Measurements from ENCODE around the gene NEK7.

The NEK7 gene

DNA sequence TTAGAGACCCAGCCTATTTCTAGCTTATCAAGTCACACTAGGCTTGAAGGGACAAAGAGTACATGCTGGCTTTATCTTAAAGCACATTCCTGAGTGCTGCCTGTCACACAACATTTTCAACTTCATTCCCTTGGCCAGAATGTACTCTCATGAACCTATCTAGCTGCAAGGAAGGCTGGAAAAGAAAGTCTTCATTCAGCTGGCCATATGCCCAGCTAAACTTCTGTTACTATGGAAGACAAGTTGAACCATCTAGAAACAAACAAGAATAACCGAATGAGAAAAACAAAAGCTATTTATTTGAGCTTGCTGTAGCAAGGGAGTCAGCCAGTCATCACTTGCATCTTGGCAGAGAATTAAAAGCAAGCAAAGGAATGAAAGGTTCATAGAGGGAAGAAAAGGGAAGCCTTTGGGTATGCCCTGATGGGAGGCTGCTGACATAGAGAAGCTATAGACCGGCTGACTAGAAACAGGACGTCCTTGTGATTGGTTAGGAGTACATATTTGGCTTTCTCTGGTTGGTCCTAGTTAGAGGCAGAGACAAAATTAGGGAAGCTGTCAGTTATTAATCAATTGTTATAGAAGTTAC, 108.4 kb downstream of the NEK7 start:
- Histone ChIP-seq H3K27me3 (ENCODE audit: control insufficient read depth, insufficient read depth, low read length) (no peaks in the 10 kb centered on the region), H3K4me2 (ENCODE audit: low read length) (no peak overlapping the region), H3K4me1 (ENCODE audit: control insufficient read depth, insufficient read depth, low read length) (peaks cover 38% of the 10 kb centered on the region), H3K36me3 (ENCODE audit: insufficient read depth, low read length) (peaks cover 5% of the 10 kb centered on the region), H3K4me3 (ENCODE audit: low read length) (no peak overlapping the region), H3K9me3 (replicated peaks; ENCODE audit: low read length) (no peaks in the 10 kb centered on the region), H3K9ac (ENCODE audit: low read depth, low read length) (no peak overlapping the region)

DNA sequence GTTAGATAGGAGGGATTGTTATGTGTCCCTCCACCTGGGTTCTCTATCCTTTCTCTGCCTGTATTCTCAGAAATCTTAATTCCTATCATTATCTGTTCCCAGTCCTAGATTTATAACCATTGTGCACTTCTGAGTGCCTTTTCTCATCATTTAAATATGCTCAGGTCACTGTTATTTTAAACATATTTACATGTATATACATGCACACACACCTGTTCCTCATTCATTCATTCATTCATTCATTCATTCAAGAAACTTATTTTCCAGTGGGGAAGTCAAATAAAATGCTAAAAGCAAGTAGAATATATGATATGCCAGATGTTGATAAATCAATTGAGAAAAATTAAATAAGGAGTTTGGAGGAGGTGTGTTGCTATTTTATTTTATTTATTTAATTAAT, 110.3 kb downstream of the NEK7 start:
- Histone ChIP-seq H3K27me3 (ENCODE audit: control insufficient read depth, insufficient read depth, low read length) (no peaks in the 10 kb centered on the region), H3K9ac (ENCODE audit: low read depth, low read length) (no peak overlapping the region), H3K4me2 (ENCODE audit: low read length) (no peak overlapping the region), H3K9me3 (replicated peaks; ENCODE audit: low read length) (no peaks in the 10 kb centered on the region), H3K4me1 (ENCODE audit: control insufficient read depth, insufficient read depth, low read length) (peaks cover 35% of the 10 kb centered on the region), H3K4me3 (ENCODE audit: low read length) (no peak overlapping the region), H3K36me3 (ENCODE audit: insufficient read depth, low read length) (peaks cover 5% of the 10 kb centered on the region)

DNA sequence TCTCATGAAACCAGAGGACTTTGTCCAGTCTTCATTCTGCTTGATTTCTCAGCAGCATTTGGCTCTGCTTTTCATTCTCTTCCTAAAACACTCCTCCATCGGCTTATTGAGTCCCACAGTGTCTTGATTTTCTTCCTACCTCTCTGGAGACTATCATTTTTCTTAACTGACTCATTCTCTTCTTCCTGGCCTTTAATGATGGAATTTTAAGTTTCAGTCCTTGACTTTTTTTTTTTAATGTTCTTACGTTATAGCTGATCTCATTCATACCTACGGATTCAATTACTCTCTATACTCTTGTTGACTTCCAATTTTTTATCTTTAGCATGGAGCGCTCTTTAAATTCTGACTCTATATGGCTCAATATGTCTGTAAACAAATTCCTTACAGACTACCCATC, 111.1 kb downstream of the NEK7 start:
- peak overlapping the region; percentile 45 for H3K4me2 ChIP-seq (ENCODE audit: low read length)

GRCh38 chr1:198268784-198269645, 112.2 kb downstream of the NEK7 start:
- Histone ChIP-seq H3K27me3 (ENCODE audit: control insufficient read depth, insufficient read depth, low read length) (no peaks in the 10 kb centered on the region), H3K9me3 (replicated peaks; ENCODE audit: low read length) (no peaks in the 10 kb centered on the region), H3K4me3 (ENCODE audit: low read length) (no peak overlapping the region), H3K9ac (ENCODE audit: low read depth, low read length) (peak overlapping the region; percentile 20), H3K4me1 (ENCODE audit: control insufficient read depth, insufficient read depth, low read length) (peaks cover 54% of the 10 kb centered on the region), H3K36me3 (ENCODE audit: insufficient read depth, low read length) (peaks cover 5% of the 10 kb centered on the region), H3K4me2 (ENCODE audit: low read length) (peak overlapping the region; percentile 6)

More for the DNA sequence above, 111.1 kb downstream of the NEK7 start:
- Histone ChIP-seq H3K36me3 (ENCODE audit: insufficient read depth, low read length) (peaks cover 5% of the 10 kb centered on the region), H3K4me1 (ENCODE audit: control insufficient read depth, insufficient read depth, low read length) (peaks cover 44% of the 10 kb centered on the region), H3K27me3 (ENCODE audit: control insufficient read depth, insufficient read depth, low read length) (no peaks in the 10 kb centered on the region), H3K9ac (ENCODE audit: low read depth, low read length) (peak overlapping the region; percentile 23), H3K4me3 (ENCODE audit: low read length) (no peak overlapping the region), H3K9me3 (replicated peaks; ENCODE audit: low read length) (no peaks in the 10 kb centered on the region)

DNA sequence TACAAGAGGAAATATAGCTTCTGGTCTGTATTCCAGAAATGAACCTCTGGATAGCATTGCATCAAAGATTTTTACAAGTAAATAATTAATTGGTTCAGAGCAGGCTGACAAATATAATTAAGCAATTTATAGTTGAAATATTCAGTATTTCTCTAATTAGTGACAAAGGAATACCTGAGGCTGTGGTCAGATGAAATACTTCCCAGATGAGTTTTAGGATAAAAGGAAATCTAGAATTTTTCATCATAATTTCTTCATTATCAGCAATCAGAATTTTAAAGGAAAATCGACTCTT, 112.8 kb downstream of the NEK7 start:
- Histone ChIP-seq H3K27me3 (ENCODE audit: control insufficient read depth, insufficient read depth, low read length) (no peaks in the 10 kb centered on the region), H3K9me3 (replicated peaks; ENCODE audit: low read length) (no peaks in the 10 kb centered on the region), H3K4me1 (ENCODE audit: control insufficient read depth, insufficient read depth, low read length) (peaks cover 57% of the 10 kb centered on the region), H3K4me3 (ENCODE audit: low read length) (no peak overlapping the region), H3K4me2 (ENCODE audit: low read length) (peak overlapping the region; percentile 6), H3K36me3 (ENCODE audit: insufficient read depth, low read length) (peaks cover 5% of the 10 kb centered on the region), H3K9ac (ENCODE audit: low read depth, low read length) (peak overlapping the region; percentile 9)

- Histone ChIP-seq H3K4me3 (ENCODE audit: low read length) (no peak overlapping the region), H3K4me2 (ENCODE audit: low read length) (no peak overlapping the region), H3K27me3 (ENCODE audit: control insufficient read depth, insufficient read depth, low read length) (no peaks in the 10 kb centered on the region), H3K9ac (ENCODE audit: low read depth, low read length) (no peak overlapping the region), H3K9me3 (replicated peaks; ENCODE audit: low read length) (no peaks in the 10 kb centered on the region), H3K36me3 (ENCODE audit: insufficient read depth, low read length) (peaks cover 4% of the 10 kb centered on the region), H3K4me1 (ENCODE audit: control insufficient read depth, insufficient read depth, low read length) (peaks cover 57% of the 10 kb centered on the region)
These were observed 113.6 kb downstream of the NEK7 start for GRCh38 chr1:198270273-198270828.

DNA sequence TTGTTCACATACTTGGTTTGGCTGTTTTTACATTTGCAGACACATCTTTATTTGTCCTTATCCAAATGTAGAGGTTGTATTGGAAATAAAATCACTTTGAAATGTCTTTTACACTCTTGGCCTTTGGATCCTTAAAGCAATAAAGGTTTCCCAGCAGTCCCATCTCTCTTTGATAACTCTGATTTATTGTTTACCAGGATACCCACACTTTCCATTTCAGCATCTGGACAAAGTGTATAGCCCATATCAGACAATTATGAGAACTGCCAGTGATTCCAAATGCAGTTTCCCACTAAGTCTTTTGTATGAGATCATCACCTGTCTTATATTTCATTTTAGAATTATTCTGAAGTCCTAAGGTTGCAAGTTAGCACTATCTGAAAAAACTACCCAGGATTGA, 114.7 kb downstream of the NEK7 start:
- Histone ChIP-seq H3K27me3 (ENCODE audit: control insufficient read depth, insufficient read depth, low read length) (no peaks in the 10 kb centered on the region), H3K4me1 (ENCODE audit: control insufficient read depth, insufficient read depth, low read length) (peaks cover 57% of the 10 kb centered on the region), H3K4me3 (ENCODE audit: low read length) (no peak overlapping the region), H3K4me2 (ENCODE audit: low read length) (no peak overlapping the region), H3K36me3 (ENCODE audit: insufficient read depth, low read length) (no peaks in the 10 kb centered on the region), H3K9me3 (replicated peaks; ENCODE audit: low read length) (no peaks in the 10 kb centered on the region), H3K9ac (ENCODE audit: low read depth, low read length) (no peak overlapping the region)

DNA sequence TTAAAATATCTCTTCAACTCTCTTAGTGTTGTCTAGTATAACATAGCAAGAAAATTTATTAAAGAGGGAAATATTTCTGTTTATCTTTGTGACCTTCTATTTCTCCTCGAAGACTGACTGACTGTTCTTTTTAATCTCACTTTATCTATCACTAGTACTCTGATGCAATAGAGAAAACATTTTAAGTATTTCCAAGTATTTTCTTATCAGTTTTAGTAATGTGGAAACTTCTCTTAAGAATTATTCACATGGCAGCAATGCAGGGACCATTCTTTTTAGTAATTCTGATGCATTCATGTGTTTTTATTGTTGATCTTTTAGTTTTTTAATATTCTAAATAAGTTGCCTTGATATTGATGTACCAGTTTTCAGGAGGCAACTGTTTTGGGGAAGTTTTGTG, 115.7 kb downstream of the NEK7 start:
- Histone ChIP-seq H3K4me1 (ENCODE audit: control insufficient read depth, insufficient read depth, low read length) (peaks cover 56% of the 10 kb centered on the region), H3K4me2 (ENCODE audit: low read length) (no peak overlapping the region), H3K27me3 (ENCODE audit: control insufficient read depth, insufficient read depth, low read length) (no peaks in the 10 kb centered on the region), H3K36me3 (ENCODE audit: insufficient read depth, low read length) (no peaks in the 10 kb centered on the region), H3K4me3 (ENCODE audit: low read length) (no peak overlapping the region), H3K9ac (ENCODE audit: low read depth, low read length) (no peak overlapping the region), H3K9me3 (replicated peaks; ENCODE audit: low read length) (no peaks in the 10 kb centered on the region)

GRCh38 chr1:198273748-198274295, 117.0 kb downstream of the NEK7 start:
- Histone ChIP-seq H3K9ac (ENCODE audit: low read depth, low read length) (no peak overlapping the region), H3K4me2 (ENCODE audit: low read length) (no peak overlapping the region), H3K9me3 (replicated peaks; ENCODE audit: low read length) (no peaks in the 10 kb centered on the region), H3K4me3 (ENCODE audit: low read length) (no peak overlapping the region), H3K4me1 (ENCODE audit: control insufficient read depth, insufficient read depth, low read length) (peaks cover 43% of the 10 kb centered on the region), H3K36me3 (ENCODE audit: insufficient read depth, low read length) (no peaks in the 10 kb centered on the region), H3K27me3 (ENCODE audit: control insufficient read depth, insufficient read depth, low read length) (no peaks in the 10 kb centered on the region)

DNA sequence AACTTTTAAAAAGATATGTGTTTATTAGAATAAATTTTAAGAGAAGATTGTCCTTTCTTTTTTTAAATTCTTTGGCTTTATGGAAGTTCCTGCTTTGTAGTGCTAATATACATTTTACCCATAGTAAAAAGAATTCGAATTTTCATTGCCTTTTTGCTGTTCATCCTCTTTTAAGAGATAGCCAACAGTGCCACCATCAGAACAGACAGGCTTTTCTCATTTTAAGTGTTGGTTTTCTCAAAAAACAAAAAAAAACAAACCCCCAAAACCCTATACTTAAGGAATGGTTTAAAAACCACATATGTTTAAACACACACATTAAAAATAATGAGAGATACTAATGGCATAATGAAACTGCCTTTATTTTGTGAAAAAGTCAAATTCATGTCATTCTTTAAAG, 118.8 kb downstream of the NEK7 start:
- Histone ChIP-seq H3K4me1 (ENCODE audit: control insufficient read depth, insufficient read depth, low read length) (peaks cover 32% of the 10 kb centered on the region), H3K27me3 (ENCODE audit: control insufficient read depth, insufficient read depth, low read length) (no peaks in the 10 kb centered on the region), H3K9ac (ENCODE audit: low read depth, low read length) (no peak overlapping the region), H3K9me3 (replicated peaks; ENCODE audit: low read length) (no peaks in the 10 kb centered on the region), H3K4me2 (ENCODE audit: low read length) (no peak overlapping the region), H3K36me3 (ENCODE audit: insufficient read depth, low read length) (no peaks in the 10 kb centered on the region), H3K4me3 (ENCODE audit: low read length) (no peak overlapping the region)

DNA sequence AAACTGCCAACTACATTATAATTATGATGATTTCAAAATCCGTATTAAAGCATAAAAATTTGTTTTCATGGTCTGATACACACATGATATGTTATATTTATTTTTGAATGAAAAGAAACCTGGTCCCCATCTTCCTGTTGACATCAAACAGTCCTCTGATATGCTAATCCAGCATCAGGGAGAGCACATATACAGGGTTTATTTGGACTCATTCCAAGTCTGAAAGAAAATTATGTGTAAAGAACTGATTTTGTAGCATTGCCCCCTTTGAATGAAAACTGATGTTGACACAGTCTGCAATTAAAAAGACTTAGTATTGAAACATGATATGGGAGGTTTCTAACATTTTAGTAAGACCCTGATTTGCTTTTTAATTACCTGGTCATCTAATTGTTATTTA, 119.4 kb downstream of the NEK7 start:
- no peak overlapping the region for H3K4me3 ChIP-seq (ENCODE audit: low read length)

More for the DNA sequence above, 119.4 kb downstream of the NEK7 start:
- no peaks in the 10 kb centered on the region for H3K9me3 ChIP-seq (replicated peaks; ENCODE audit: low read length)
- no peak overlapping the region for H3K9ac ChIP-seq (ENCODE audit: low read depth, low read length)
- H3K27me3 ChIP-seq (ENCODE audit: control insufficient read depth, insufficient read depth, low read length), result no peaks in the 10 kb centered on the region
- peaks cover 31% of the 10 kb centered on the region for H3K4me1 ChIP-seq (ENCODE audit: control insufficient read depth, insufficient read depth, low read length)
- no peaks in the 10 kb centered on the region for H3K36me3 ChIP-seq (ENCODE audit: insufficient read depth, low read length)
- no peak overlapping the region for H3K4me2 ChIP-seq (ENCODE audit: low read length)

Measured in skeletal muscle satellite cell (primary cell).